ENCODE data around the gene CHST13.

Gene CHST13

GRCh38 chr3:126543457-126544061, 19.6 kb downstream of the CHST13 start:
- no peak for DNase-seq

- no peak for DNase-seq
These were observed 20.8 kb downstream of the CHST13 start for GRCh38 chr3:126544596-126545281.

DNA sequence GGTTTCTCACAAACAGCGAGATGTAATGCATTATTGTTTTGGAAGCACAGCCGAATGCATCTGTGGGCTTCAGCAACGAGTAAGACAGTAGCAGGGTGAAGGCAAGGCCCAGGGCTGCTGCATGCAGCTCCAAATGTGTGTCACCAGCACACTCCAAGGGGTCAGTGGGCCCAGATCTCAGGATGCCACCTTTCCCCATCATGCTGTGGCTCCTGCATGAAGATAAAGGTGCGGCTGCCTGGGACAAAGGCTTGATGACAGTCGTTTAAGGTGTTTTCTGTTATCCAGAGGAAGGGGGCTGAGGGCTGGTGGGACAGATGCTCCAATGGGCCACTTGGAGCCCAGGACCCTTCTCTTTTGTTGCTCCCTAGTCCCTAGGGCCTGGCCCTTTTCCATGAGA, 21.6 kb downstream of the CHST13 start:
- DNase-seq = no peak

GRCh38 chr3:126546013-126546412, 22.1 kb downstream of the CHST13 start:
- no peak for DNase-seq

DNA sequence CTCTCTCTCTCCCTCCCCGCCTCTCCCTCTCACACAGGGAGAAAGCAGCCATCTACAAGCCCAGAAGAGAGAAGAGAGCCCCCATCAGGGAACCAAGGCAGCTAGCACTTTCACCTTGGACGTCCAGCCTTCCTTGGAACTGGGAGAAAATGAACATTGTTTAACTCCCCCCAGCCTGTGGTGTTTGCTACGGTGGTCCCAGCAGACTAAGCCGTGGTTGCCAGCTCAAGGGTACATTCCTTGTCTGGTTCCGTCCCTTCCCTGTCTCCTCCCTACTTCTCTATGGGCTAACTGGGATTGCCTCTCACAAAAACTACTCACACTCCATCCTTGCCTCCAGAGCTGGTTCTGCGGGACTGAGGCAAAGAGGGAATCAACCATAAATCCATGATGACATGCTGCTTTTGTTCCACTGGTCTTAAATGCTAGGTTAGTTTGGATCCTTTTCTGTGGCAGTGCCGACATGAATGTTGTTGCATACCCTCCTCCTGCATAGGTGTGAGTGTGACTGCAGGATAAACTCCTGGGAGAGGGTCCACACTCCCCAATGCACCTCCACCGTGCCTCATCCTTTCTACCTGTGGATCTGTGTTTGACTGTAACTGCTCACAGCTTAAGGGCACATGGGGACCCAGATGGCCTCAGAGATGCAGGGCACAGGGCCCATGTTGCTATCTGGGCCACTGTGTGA, 22.7 kb downstream of the CHST13 start:
- DNase-seq = no peak

DNA sequence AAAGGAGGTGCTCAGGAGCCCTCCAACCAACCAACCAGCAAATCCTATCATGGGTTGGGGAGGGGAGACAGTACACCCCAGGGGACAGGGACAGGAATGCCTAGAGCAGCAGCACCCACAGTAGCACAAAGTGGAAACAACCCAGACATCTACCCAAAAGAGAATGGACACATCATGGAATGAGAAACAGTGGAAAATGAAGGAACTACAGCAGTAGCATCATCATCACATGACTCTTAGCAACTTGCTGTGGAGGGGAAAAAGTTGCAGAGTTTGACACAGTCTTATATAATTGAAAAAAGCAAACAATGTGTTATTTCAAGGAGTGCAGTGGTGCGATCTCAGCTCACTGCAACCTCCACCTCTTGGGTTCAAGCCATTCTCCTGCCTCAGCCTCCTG, 23.8 kb downstream of the CHST13 start:
- DNase-seq = no peak

DNA sequence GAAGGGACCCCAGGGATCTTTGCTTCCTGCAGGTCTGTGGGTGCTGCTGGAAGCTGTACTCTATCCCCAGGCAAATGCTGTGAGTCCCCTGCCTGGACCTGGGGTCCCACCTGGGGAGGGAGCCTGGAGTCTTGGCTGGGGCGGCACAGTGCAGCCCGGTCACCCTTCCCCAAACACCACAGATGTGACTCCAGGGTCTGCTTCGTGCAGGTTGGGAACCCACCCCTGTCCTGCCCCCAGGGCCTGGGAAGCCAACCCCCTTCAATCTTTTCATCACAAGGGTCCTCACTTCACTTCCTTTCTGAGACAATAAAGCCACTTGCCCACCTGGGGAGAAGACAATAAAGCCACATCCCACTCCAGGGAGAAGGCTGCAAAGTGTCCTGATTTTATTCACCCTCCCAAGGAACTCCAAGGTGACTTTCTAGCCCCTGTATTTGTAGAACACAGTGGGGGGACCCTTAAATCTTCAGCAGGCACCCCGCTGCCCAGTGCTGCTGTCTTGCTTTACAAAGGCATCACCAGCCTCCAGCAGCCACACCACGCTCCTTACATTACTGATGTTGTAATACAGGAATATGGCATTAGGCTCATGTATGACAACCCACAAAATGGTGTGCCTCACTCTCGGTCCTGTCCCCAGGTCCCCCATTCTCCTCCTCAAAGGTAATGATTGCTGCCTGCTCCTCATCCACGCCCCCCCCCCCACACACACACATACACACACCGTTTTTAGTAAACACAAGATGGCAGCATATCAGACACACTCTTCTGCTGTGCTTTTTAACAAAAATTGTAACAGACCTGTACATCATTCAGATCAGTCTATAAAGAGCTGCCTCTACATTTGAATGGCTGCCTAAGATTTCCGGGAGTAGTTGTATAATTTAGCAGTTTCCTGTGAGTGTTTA, 24.9 kb downstream of the CHST13 start:
- no peak for DNase-seq

- no peak for DNase-seq
These were observed 26.0 kb downstream of the CHST13 start for GRCh38 chr3:126549861-126550487.

DNA sequence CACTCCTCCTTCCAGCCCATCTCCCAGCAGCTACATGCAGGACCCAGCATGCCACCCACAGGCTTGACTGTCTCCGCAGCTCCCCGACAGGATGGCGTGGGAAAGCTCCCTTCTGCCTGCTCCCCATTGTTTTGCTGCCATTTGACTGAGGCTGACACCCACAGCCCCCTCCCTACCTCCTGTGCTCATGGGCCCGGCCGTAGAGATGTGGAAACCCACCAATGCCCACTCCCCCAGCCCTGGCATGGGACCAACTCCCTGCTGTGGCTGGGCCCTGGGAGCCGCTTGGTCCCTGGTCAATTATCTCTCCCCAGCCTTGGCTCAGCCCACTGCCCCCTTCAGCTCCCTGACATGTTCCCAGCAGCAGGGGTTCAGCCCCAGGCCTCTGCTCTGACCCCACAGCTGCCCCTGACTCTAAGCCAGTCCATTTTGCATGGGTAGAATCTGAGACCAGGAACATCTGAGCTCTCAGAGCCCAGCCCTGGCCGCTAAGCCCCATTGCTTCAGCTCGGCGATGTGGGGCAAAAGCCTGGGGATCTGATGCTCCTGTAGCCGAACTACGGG, 26.6 kb downstream of the CHST13 start:
- DNase-seq = no peak

DNA sequence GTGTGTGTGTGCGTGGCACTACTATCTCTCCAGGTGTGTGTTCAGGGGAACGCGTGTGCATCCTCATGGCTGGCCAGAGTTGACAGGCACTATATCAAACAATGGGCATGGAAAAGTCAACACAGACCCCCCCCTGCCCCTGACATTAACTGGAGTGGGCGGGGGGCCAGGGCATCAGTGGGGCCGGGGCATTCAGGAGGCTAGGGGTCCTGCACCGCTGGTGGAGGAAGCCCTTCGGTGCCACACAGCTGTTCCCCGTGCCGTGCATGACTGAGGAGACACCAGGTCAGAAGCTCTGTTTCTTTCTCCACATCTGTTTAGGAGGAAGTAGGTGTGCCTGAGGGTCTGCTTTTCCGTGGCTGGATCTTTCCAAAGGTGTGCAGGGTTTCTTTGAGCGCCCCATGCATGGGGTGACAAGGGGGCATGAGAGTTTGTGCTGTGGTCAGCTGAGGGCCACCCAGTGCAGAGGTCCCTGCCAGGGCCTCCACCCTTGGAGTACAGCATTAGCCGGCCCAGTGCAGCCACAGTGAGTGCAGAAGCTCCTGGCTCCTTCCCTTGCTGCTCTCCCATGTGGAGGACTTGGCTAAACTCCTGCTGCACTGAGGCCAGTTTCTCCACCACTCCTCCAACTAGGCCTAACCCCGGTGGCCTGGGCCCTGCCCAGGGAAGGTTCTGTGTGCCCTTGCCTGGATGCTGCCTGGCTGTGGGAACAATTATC, 27.3 kb downstream of the CHST13 start:
- no peak for DNase-seq

DNA sequence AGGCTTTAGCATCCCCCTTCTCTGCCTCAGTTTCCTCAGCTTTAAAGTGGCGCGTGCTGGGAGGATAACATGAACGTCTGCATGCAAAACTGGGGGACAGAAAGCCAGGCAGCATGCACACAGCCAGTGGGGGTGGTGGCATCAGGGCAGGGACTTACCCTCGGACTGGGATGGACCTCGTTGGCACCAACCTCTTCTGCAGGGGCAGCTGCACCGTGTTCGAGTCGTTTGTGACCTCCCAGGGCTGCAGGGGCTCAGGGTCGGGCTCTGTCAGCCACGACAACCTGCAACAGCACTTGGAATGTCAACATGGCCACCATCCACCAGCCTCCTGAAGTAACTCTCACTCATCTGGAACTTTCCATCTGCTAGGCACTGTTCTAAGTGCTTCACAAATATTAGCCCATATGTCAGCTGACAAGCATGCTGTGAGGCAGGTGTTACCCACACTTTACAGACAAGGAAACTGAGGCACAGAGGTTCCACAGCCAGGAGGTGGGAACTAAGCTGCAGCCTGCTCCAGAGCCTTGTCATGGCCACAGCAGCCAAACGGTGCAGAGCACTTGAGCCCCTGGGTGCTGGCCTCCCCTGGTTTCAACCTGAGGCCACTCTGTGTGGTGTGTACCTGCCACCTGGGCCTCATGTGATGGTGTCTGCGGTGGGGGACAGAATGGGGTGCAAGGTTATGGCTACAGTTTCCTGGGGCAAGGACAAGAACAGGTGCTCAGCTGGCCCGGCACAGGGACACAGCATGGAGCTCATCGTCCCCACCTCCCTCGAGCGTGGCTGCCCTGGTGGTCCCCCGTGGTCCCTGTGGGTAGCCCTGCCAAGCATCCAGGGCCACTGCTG, 28.1 kb downstream of the CHST13 start:
- DNase-seq = no peak

DNA sequence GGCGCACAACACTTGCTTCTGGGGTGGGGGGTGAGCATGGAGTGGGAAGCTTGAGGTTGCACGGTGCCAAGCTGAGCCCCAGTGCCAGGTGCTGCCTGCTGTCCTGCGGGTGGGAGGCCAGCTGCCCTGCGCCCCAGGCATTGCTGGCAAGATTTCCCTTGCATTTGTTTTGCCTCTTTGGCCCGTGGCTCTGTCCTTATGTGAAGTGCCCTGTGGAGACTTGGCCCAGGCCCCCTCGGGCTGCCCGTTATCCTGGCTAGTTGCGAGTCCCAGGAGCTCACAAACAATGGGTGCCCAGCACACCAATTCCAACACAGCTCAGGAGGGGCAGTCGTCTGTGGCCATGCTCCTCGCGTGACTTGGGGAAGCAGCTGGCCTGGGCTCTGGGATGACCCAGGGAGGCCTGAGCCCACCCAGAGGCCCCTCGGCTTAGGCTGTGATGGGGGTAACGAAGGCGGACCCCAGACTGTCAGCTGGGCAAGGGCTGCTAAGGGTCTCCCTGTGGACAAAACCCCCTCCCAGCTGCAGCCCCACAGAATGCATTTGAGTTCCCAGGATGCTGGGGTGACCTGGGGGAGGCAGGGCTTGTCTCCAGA, 28.8 kb downstream of the CHST13 start:
- DNase-seq = no peak

DNA sequence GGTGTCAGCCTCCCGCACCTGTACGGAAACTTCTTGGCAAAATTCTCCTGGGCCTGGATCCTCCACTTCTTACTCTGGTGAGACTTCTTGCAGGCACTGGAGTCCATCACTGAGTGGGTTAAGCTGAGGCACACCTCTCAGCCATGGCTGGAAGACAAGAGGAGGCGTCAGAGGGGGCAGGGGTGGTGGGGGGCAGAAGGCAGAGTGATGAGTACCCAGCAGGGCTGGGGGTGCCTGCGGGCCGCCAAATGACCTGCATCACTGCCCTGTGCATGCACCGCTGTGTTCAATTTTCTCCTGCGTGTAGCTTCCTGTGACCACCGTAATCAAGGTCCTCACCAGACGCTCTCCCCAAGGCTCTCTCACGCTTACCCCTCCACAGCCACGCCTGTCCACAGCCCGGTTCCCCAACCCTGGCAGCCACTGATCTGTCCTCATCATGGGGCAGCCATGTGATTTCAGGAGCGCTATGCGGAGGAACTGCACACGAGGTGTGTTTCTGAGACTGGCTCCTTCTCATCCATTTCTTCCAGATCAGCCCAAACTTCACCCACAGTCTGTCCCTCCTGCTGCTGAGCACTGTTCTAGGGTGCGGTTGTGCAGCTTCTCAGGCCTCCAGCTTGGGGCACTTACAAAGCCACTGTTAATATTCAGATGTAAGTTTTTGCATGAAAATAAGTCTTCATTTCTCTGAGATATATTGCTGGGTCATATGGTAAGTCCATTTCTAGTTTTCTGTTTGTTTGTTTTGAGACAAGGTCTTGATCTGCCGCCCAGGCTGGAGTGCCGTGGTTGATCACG, 29.5 kb downstream of the CHST13 start:
- DNase-seq = no peak

DNA sequence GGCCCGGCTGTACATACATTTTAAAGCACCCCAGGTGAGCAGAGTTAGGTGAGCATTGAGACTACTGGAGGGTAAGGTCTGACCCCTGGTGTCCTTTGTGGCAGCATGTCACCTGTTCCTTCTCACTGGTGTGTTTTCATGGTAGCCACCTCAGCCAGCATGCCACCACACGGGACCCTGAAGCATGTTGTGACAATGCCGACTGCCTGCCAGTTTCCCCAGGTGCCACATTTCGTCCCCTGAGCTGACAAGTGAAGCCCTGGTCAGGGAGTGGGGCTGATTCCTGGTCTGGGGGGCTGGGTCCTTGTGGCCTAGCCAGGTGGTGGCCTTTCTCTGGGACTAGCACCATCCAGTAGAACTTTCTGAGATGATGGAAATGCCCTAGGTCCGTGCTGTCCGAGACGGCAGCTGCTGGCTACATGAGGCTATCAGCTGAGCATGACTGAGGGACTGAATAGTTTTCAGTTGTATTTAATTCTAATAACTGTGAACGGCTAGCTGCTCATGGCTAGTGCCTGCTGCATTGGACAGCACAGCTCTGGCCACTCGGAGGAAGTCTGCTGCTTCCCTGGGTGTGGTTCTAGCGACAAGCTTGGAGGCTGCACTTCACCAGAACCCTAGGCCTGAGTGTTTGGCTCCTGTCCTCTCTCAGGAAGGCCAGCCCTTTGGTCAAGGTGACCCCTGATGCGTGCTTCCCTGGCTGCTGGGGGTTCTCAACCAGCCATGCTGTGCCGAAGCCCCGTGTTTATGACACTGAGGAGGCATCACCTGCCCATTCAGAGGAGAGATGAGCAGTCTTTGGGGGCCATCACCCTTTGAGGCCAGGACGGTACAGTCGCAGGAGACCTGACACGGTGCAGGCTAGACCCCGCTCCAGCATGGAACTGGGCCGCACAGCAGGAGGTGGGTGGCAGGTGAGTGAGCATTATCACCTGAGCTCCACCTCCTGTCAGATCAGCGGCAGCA, 30.9 kb downstream of the CHST13 start:
- no peak for DNase-seq

GRCh38 chr3:126555795-126556636, 32.1 kb downstream of the CHST13 start:
- no peak for DNase-seq

DNA sequence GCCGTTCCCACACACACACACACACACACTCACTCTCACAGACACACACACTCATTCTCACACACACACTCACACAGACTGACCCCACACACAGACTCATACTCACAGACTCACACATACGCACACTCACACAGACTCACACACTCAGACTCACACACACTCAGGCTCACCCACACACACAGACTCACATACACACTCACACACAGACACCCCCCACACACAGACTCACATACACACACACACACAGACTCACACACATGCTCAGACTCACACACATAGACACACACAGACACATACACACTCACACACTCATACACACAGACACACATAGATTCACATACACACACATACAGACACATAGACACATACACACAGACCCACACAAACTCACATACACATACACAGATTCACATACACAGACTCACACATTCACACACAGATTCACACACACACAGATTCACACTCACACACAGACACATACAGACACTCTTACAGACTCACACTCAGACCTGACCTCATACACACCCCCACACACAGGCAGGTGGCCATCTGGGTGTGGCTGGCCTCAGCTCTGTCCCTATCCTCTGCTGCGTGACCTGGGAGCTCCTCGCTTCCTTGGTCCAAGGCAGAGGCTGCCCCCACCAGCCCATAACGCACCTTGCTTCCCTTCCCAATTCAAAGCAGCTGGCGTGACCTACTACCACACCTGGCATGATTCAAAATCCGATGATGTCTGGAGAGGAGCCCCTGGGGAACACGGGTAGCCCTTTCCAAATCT, 32.9 kb downstream of the CHST13 start:
- no peak for DNase-seq

- no peak for DNase-seq
These were observed 33.4 kb downstream of the CHST13 start for GRCh38 chr3:126557415-126557745.
